GM23248 (cell line): ENCODE measurements around the gene RSAD2.

Source experiments
- EZH2 ChIP-seq: fragments of 200-600 bp; sonication (generic); IDR thresholded peaks from 2 replicates; pipeline ENCODE4 v1.6.1; 2018; ENCODE audit warnings: antibody characterized with exemption, mild to moderate bottlenecking; ENCODE audit not compliant: insufficient read depth, poor library complexity, severe bottlenecking
- EZH2phosphoT487 ChIP-seq: fragments of 200-600 bp; sonication (generic); IDR thresholded peaks from 2 replicates; pipeline ENCODE4 v1.6.1; 2018; ENCODE audit warnings: antibody characterized with exemption, moderate library complexity, mild to moderate bottlenecking, low read depth; ENCODE audit not compliant: insufficient read depth

DNA sequence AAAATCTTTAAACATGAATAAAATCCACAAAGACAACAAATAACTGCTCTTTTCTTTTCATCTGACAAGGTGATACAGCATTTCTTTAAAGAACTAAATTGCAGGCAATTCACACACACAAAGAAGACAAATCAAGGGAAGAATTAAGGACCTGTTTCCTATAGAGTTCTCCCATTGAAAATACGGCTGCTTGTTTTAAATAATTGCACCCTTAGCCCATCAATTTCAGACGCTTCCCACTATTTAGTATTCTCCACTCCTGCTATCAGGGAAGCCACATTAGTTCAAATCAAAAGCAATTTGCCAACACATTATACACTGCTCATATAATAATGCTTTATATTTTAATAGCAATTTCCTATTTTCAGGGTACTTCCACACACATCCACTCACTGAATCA, 23.2 kb upstream of the RSAD2 start:
- TF ChIP-seq EZH2: no peak
- no peak for TF ChIP-seq EZH2phosphoT487
